ENCODE results near the gene GNA12.
"Not testable (repeated sequence)": the region's sequence is repeated elsewhere in the genome, so short reads cannot be mapped to it uniquely, and the experiment has no call there.

DNA sequence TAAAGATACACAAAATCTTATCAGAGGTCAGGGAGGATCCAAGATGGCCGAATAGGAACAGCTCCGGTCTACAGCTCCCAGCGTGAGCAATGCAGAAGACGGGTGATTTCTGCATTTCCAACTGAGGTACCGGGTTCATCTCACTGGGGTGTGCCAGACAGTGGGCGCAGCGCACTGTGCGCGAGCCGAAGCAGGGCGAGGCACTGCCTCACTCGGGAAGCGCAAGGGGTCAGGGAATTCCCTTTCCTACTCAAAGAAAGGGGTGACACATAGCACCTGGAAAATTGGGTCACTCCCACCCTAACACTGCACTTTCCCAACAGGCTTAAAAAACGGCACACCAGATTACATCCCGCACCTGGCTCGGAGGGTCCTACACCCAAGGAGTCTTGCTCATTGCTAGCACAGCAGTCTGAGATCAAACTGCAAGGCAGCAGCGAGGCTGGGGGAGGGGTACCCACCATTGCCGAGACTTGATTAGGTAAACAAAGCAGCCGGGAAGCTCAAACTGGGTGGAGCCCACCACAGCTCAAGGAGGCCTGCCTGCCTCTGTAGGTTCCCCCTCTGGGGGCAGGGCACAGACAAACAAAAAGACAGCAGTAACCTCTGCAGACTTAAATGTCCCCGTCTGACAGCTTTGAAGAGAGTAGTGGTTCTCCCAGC is 100.5 kb downstream of the GNA12 start:
- TF ChIP-seq RFX5 (IDR thresholded peaks at IDR 0.05; ENCODE audit: low read length); NFIC (IDR thresholded peaks at IDR 0.05; ENCODE audit: borderline replicate concordance); TAF1 (IDR thresholded peaks at IDR 0.05; ENCODE audit: borderline replicate concordance, low read depth, low read length); MXI1 (IDR thresholded peaks at IDR 0.05; ENCODE audit: low read depth, low read length); NRF1 (IDR thresholded peaks at IDR 0.05; ENCODE audit: low read depth, low read length); TCF12 (IDR thresholded peaks at IDR 0.05); GATA2 (CRISPR knock-in tag; IDR thresholded peaks at IDR 0.05); YY1 (IDR thresholded peaks at IDR 0.05; ENCODE audit: low read depth); TEAD4 (IDR thresholded peaks at IDR 0.05; ENCODE audit: borderline replicate concordance, insufficient read depth); SMC3 (IDR thresholded peaks at IDR 0.05; ENCODE audit: low read depth, low read length): not testable (repeated sequence)
- TF ChIP-seq, protein P1, sequence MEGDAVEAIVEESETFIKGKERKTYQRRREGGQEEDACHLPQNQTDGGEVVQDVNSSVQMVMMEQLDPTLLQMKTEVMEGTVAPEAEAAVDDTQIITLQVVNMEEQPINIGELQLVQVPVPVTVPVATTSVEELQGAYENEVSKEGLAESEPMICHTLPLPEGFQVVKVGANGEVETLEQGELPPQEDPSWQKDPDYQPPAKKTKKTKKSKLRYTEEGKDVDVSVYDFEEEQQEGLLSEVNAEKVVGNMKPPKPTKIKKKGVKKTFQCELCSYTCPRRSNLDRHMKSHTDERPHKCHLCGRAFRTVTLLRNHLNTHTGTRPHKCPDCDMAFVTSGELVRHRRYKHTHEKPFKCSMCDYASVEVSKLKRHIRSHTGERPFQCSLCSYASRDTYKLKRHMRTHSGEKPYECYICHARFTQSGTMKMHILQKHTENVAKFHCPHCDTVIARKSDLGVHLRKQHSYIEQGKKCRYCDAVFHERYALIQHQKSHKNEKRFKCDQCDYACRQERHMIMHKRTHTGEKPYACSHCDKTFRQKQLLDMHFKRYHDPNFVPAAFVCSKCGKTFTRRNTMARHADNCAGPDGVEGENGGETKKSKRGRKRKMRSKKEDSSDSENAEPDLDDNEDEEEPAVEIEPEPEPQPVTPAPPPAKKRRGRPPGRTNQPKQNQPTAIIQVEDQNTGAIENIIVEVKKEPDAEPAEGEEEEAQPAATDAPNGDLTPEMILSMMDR (IDR thresholded peaks at IDR 0.05): not testable (repeated sequence)
- TF ChIP-seq, protein P2, sequence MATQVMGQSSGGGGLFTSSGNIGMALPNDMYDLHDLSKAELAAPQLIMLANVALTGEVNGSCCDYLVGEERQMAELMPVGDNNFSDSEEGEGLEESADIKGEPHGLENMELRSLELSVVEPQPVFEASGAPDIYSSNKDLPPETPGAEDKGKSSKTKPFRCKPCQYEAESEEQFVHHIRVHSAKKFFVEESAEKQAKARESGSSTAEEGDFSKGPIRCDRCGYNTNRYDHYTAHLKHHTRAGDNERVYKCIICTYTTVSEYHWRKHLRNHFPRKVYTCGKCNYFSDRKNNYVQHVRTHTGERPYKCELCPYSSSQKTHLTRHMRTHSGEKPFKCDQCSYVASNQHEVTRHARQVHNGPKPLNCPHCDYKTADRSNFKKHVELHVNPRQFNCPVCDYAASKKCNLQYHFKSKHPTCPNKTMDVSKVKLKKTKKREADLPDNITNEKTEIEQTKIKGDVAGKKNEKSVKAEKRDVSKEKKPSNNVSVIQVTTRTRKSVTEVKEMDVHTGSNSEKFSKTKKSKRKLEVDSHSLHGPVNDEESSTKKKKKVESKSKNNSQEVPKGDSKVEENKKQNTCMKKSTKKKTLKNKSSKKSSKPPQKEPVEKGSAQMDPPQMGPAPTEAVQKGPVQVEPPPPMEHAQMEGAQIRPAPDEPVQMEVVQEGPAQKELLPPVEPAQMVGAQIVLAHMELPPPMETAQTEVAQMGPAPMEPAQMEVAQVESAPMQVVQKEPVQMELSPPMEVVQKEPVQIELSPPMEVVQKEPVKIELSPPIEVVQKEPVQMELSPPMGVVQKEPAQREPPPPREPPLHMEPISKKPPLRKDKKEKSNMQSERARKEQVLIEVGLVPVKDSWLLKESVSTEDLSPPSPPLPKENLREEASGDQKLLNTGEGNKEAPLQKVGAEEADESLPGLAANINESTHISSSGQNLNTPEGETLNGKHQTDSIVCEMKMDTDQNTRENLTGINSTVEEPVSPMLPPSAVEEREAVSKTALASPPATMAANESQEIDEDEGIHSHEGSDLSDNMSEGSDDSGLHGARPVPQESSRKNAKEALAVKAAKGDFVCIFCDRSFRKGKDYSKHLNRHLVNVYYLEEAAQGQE (IDR thresholded peaks at IDR 0.05; ENCODE audit: low read depth, low read length): not testable (repeated sequence)
- TF ChIP-seq, protein P3, sequence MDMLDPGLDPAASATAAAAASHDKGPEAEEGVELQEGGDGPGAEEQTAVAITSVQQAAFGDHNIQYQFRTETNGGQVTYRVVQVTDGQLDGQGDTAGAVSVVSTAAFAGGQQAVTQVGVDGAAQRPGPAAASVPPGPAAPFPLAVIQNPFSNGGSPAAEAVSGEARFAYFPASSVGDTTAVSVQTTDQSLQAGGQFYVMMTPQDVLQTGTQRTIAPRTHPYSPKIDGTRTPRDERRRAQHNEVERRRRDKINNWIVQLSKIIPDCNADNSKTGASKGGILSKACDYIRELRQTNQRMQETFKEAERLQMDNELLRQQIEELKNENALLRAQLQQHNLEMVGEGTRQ (IDR thresholded peaks at IDR 0.05; ENCODE audit: borderline replicate concordance, low read depth, low read length): not testable (repeated sequence)
